Endothelial cell of umbilical vein (primary cell): ENCODE data around the gene PPP4R3B.

ENCODE experiments used
- CTCF ChIP-seq, 2 donors: IDR thresholded peaks; 1 replicate in 1 of 2; 2 replicates in 1 of 2; pipeline ENCODE4 v1.5.1; 2011; ENCODE audit warnings: low read length in 2 of 2, mild to moderate bottlenecking in 2 of 2, moderate library complexity in 2 of 2, control low read depth in 1 of 2, inconsistent platforms in 1 of 2, low read depth in 1 of 2; ENCODE audit not compliant: insufficient read depth in 1 of 2; ENCODE audit errors: extremely low read depth in 1 of 2
- EZH2 ChIP-seq: IDR thresholded peaks from 2 replicates; pipeline ENCODE4 v1.6.1; 2012; ENCODE audit warnings: borderline replicate concordance, low read depth, mild to moderate bottlenecking, moderate library complexity, low read length, inconsistent platforms; ENCODE audit not compliant: severe bottlenecking
- GATA2 ChIP-seq: IDR thresholded peaks from 2 replicates; pipeline ENCODE4 v1.7.0; 2011; ENCODE audit warnings: low read depth, mild to moderate bottlenecking, moderate library complexity, mixed read lengths, low read length; ENCODE audit not compliant: insufficient read length, insufficient read depth
- MAX ChIP-seq: IDR thresholded peaks from 2 replicates; pipeline ENCODE4 v1.6.1; 2011; ENCODE audit not compliant: insufficient read depth, insufficient read length
- POLR2A ChIP-seq: IDR thresholded peaks from 2 replicates; pipeline ENCODE4 v1.6.1; 2012; ENCODE audit warnings: low read depth, mild to moderate bottlenecking, control low read depth, low read length
- POLR2AphosphoS5 ChIP-seq: IDR thresholded peaks from 2 replicates; pipeline ENCODE4 v1.6.1; 2012; ENCODE audit warnings: low read depth, mild to moderate bottlenecking, control low read depth, low read length, moderate library complexity; ENCODE audit not compliant: insufficient read depth

DNA sequence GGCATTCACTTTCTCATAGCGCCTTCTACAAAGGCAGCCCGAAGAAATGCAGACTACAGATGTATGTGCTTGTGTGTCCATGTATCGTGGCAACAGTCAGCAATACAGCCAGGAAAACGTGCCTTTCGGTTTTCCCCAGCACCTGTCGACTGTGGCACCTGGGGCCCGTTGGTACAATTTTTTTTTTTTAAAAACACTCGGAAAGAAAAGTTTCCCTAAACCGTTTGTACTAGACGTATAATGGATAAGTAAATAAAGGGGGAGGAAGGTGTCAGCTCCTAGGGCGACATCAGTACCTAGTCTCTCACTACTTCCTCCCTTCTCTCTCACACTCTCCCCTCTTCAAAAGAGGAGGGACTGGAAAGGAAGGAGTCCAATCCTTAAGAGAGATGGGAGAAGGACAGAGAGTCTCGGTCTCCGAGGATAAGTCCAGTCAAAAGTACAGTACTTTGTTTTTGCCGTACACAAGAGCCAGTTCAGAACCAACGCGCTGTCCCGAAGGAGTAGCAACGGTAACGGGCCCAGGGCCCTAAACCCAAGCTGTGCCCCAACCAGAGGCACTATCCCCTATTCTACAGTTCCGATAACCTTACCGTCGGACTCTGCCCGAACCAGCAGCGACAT, 759 bp downstream of the PPP4R3B start:
- TF ChIP-seq CTCF (IDR thresholded peaks at IDR 0.05; ENCODE audit: extremely low read depth in 1 of 2, insufficient read depth in 1 of 2, low read depth in 1 of 2, low read length in 2 of 2) (no peak), EZH2 (no peak), POLR2A (peak; percentile 3), GATA2 (no peak), MAX (no peak), POLR2AphosphoS5 (no peak)
